ENCODE measurements around the gene RAET1L.
"Not testable (repeated sequence)": the region's sequence is repeated elsewhere in the genome, so short reads cannot be mapped to it uniquely, and the experiment has no call there.

The RAET1L gene

DNA sequence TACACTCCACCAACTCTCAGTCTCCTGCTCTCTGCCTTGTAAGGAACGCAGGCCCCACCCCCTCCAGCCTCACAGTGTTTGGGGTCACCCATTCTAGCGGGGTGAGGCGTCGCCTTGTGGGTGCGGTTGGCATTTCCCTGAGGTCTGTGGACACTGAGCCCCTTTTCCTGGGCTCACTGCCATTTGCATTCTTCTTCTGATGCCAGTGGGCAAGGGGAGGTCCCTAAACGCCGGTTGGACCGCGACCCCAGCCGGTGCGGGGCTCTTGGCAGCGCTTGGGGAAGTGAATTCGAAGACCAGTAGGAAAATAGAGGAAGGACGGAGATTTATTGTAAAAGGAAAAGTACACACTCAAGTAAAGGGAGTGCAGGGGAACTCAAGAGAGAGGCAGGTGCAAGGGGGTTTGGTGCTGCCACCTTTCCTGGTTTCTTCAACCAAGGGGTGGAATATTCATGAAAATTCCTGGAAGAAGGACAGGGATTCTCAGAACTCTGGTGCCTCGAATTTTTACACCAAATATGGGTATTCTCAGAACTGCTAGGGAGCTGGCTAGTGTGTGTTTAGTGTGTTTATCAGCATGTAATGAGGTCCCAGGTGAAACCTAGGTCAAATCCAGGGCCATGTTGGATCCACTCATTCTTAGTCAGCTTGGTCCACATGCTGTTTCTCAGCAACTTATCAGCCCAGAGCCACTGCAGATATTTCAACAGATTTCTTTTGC, 9.9 kb downstream of the RAET1L start:
- DNase-seq = not testable (repeated sequence)

DNA sequence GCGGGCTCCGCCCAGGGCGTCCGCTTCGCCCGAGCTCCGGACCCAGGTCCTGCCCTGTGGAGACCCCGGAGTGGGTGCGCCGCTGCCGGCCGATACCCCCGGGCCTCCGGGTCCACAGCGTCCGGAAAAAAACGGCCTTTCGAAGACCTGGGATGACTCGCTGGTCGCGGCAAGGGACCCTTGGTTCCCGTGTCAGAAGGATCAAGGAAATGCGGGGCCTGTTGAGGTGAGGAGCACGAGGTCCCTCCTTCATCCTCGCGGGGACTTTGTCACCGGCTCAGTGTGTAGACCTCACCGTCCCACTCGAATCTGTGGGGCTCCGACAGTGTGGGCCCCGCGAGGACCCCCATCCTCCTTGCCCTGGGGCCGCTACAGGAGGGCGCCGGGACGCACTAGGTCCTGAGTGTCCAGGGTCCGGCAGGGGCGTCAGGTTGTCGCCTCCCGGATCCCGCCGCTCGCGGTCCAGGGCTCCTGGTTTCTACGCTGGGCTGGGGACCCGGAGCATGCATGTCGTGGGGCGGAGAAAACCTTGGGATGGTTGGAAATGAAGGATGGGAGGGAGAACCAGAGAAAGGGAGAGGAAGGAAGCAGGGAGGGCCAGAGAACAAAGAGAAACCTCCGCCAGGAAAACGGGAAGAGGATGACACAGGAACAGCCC, 10.6 kb downstream of the RAET1L start:
- not testable (repeated sequence) for DNase-seq

DNA sequence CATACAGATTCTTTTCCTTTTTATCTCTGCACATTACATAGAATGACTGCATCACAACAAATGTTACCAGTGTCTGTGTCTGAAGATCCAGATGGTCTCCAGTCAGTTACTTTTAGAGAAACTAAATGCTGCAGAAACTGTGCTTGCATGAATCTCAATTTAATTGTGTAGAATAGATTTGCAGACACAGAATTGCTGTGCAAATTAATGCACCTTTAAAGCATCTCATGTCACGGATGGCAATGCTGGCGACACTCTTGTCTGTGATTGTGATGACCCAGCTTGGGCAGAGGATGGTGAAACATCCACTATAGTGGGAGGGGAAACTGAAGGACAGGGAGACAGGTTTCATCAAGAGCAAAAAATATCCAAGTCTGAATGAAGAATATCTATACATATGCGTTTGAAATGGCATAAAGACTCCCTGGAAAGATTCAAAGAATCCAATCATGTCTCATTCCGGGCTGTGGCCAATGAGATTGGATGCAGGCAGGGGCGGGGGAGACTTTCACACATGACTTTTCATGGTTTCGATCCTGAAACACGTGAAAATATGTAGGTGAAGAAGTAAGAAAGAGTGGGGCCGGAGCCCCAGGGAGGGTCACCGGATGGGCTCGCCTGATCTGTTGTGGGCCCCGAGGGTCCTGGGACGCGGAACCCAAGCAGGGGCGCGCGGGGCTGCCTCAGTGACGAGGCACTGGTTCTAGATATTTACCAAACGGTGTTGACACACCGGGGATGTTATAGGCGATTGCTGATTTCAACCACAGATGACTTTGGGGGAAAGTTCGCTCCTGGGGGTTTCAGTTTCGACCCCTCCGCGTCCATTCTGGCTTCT, 11.3 kb downstream of the RAET1L start:
- not testable (repeated sequence) for DNase-seq

DNA sequence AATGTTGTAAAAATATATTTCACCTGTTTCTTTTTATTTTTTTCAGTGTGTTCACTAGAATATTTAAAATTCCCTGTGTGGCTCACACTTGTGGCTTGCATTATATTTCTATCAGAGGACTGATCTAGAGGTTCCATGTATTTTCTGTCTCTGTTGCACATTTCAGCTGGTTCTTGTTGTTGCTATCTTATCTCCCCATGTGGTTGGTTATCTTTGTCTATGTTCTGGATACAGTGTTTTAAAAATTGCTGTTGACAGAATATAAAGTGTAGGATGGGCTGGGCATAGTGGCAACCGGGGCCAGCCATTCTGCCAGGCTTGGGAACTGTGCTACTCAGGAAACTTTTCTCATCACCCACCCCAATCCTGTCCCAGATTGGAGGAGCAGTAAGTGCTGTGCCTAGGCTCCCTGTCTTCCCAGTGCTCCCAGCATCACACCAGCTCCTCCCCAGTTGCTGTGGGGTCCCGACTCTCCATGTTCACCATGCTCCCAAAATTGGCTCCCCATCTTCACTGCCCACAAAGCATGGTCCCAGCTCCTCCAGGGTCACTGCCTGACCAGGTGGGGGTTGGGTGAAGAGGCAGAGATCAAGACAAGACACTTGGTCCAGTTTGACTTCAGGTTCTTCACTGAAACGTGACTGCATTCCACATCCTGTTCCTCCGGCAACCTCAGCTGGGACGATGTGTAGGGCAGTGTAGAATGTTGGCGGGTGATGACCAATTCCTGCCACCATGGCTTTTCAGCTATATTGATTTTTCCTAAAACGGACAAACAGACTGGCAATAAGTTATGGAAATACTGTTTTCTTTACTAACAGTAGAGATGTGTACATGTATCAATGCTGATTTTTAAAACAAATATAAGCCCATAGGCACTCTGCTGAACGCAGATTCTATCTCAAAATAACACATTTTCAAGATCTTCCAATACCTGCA, 12.2 kb downstream of the RAET1L start:
- DNase-seq = not testable (repeated sequence)

DNA sequence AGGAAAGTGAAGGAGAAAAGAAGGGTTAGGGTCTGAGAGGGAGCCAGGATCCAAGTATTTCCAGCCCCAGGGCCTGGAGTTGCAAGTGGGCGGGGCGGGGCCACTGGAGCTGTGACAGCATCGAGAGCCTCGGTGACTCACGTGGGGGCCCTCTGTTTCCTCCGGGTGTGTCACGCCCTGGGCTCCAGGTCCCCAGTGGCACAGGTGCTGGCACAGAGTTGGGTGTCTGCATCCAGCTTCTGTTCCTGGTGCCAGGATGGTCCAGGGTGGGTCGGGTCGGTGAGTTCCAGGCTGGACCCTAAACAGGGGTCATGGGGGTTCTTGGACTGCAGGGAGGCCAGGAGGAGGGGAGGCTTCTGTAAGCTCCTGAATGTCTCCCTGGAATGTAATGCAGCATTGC, 16.7 kb downstream of the RAET1L start:
- DNase-seq = no peak

DNA sequence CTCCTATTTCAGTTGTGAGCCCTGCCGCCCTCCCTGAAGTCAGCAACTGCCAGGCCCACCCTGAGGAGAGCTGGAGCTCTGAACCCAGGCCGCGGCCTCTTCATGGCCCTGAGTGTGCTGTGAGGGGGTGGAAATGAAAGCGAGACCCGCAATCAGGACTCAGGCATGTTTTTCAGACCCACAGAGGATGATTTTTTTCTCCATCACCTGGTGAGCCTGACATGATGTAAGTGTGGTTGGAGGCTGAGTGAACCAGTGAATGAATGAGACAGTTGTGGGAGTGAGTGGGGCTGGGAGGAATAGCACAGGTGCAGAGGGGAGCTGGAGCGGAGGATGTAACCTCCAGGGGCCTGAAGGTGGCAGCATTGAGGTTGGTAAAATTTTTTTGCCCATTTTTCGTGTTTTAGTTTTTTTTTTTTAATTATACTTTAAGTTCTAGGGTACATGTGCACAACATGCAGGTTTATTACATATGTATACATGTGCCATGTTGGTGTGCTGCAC, 18.3 kb downstream of the RAET1L start:
- no peak for DNase-seq

DNA sequence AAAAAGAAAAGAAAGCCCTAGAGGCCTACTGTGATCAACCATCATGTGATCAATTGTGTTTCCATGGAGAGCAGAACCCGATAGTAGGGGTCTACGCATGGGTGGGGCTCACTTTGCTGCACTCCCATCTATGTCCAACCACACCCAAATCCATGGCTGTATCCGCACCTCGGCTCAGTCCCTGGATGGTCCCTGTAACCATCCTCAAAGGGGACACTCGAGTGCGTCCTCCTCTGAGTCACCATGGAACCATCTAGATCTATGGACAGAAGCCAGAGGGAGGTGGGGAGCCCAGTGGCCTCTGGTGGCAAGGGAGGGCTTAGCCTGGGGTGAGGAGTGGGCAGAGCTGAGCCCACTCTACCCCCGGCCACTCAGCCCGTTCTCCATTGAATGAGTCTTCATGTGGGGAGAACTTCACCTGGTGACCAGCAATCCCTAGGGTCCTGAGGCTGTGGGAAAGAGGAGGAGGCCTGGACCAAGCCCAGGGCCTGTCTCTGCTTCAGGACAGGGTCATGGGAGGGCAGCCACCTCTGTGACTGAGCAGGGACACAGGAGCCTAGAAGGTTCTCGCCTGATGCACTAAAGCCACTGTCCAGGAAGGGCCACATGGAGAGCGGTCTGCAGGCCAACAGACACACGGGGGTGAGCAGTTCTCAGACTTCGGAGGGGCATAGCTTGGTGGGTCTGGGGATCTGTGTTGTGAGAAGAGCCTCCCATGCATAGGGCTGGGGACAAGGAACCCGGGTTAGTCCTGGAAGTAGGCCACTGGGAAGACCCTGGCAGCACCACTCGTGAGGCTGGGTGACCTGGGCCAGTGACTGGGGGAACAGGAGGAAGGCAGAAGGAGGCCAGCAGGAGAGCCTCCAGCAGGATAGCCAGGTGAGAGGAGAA, 19.3 kb downstream of the RAET1L start:
- DNase-seq = no peak

DNA sequence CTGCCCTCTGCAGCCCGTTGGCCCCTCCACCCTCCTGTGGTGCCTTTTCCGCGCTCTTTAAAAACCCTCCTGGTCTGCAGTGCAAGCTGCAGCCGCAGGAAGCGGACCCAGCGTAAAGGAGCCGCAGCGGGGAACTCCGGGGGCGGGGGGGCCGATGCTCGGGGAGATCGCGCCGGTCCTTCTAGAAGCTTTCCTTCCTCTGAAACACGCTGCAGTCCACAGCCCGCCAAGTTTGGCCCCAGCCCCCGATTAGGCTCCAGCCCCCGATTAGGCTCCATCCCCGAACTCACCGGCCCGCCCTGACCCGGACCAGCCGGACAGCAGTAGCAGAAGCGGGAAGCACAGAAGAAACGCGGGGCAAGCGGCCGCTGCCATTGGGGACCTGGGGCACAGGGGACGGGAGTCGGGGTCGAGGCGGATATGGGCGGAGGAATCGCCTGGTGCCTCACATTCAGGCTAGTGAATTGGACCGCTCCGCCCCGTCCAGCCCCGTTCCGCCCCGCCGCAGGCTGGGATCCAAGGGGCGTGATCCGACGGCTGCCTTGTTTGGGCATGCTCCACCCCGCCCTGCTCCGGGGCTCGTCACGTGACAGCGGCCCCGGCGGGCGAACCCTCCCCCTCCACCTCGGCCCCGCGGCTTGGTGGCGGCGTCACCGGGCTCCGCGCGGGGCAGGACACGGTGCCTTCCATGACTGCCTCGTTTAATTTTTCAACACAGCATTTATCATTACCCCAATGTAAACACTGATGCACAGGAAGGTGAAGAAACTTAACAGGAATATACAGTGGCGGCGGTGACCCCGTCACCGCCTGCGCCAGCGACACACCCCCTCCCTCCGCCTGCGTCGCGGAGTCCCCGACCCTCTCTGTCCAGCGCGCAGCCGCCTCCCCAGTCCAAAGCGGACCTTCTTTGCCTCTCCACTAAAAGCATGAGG, 20.3 kb downstream of the RAET1L start:
- DNase-seq = peak; percentile 84 to 90

DNA sequence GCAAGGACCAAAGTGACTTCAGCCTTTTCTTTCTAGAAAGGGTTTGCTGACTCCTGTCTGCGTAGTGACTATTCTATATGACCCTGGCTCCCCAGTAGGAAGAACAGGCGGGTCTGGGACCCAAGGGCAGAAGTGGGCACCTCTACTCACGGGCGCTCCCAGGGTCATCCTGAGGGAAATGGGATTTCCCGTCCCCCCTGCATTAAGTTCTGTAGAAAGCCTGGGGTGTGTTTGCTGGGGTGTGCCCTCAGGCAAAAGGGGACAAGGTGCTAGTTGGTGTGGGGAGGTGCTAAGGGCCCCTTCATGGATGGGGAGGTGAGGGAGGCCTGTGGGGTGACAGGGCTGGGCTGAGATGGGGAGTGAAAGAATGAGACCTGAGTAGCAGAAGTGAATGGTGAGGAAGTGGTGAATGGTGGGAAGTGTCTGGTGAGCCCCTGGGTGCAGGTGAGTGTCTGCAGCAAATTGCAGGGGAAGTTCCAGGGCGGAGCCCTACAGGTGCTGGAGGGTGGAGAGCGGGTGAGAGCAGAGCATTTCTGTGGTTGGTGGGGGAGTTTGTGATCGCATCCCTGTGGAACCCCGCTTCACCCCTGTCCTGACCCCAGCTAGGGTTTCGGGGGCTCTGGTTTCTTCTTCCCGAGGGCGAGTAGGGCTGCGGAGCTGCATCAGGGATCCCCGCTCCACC, 21.1 kb downstream of the RAET1L start:
- peak in 1 of 2 experiments; percentile 23 for DNase-seq

DNA sequence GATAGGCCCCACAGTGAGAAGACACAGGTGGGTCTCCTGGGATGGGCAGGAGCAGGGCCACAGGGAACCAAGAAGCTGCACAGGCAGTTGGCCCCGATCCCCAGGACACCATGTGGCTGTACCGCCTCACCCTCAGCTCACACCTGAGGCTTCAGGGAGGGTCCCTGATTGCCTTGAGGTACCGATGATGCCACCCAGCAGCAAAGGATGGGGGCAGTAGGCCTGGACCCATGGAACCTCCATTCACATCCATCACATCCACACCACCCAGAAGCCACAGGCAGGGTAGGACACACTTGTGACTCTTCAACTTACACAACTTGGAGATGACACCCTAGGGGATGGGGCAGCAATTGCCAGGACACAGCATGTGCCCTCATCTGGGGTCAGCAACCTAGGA, 21.7 kb downstream of the RAET1L start:
- DNase-seq = not testable (repeated sequence)

DNA sequence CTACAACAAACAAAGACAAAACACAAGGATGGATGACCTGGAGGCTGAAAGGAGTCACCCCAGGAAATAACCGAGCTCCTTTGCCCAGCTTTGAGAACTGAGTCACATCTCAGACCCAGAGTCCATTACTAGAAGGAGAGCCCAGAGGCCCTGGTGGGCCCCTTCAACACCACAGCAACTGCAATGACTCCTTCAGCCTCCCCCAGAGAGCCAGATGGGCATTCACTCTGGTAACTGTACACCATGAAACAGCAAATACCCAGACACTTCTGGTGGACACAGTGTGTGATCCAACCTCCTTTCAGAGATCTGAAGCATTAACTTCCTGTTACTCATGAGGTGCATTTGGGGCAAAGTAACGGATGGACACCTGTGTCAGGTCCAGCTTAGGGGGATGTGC, 22.6 kb downstream of the RAET1L start:
- DNase-seq = no peak

DNA sequence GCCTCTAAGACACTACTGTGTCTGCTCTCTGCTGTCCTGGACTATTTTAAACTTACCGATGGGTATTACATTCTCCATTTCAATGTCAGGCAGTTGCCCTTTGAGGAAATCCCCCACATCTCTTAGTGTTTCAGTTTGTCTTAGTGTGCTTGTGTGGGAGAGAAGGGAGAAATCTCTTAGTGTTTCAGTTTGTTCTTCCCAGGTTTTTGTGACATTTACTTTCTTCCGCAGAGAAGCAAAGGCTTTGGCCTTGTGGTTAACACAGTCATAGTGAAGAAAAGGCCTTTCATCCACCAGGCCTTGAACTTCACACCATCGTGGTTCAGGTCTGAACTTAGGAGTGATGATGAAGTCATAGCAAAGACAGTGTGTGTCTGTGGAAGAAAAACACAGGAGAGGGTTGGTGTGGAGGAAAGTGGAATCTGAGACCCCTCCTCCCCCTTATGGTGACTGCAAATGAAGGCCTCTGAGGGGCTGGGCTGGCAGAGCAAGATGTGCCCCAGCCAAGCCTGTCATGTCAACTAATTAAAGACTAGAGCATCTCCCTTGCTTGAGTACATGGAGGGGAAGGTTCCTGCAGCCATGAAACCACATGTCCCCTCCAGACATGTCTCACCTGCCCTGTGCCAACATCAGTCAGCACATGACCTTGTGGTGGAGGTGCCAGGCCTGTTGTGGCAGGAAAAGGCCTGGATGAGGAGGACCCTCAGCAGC, 23.9 kb downstream of the RAET1L start:
- no peak for DNase-seq

DNA sequence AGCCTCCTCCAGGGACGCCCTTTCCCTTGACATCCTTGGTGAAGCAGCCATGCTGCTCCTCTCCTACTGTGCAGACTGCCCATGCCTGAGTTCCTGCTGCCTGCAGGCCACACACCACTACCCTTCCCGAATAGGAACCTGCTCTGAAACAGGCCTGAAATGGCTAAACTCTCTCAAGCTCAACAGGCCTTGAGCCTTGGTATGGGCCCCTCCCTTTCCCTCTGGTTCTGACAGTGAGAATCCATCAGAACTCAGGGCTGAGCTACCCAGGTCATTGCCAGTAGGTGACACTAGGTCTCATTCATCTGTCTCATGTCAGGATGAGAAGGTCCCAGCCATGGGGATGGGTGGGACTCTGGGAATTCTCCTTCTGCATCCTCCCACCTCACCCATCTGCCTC, 25.7 kb downstream of the RAET1L start:
- DNase-seq = no peak

DNA sequence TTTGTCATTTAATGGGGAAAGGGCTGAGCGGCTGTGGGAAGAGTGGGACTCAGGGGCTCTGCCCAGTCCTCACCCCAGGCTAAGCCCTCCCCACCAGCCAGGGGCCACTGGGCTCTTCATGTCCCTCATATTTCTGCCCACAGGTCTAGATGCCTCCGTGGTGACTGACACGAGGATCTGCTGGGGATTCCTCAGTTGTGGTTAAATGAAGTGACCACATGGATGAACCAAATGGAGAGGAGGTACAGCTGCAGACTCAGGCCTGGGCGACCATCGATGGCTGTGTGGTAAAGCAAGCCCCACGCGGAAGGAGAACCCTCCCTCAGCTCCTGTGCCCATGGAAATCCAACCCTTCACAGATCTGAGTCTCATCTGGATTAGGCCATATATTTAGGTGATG, 29.4 kb downstream of the RAET1L start:
- DNase-seq = no peak

DNA sequence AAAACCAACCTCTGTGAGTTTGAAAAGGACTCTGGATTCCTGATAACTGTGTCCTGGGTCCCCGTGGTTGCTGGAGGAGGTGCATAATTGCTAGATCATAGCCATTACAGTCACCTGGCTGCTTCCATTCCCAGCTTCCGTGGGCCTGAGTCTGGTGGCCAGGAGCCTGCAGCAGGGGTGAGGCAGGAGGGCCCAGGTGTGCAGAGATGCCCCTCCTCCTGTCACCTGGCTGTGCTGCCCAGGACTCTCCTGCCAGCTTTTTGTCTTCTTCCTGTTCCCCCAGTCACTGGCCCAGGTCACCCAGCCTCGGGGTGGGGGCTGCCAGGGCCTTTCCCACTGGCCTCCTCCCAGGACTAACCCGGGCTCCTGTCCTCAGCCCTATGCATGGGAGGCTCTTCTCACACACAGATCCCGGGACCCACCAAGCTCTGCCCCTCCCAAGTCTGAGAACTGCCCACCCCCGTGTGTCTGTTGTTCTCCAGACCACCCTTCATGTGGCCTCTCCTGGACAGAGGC, 30.0 kb downstream of the RAET1L start:
- DNase-seq = no peak

DNA sequence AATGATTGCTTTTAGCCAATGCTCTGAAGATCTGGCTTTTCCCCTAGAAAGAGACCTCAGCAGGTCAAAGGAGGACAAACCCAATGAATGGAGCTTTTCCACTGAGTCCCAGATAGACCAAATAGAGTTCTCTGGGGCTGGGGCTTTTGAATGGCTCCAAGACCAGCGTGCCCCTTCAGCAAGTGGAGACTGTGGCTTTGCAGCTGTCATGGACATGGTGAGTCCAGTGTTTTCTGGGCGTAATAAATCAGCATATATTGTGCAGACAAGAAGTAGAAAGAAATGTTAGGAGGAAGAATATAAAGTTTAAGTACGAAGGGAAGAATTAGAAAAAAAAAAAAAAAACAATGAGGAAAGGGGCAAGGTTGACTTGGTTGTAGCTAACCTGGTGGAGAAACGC, 33.5 kb downstream of the RAET1L start:
- no peak for DNase-seq

DNA sequence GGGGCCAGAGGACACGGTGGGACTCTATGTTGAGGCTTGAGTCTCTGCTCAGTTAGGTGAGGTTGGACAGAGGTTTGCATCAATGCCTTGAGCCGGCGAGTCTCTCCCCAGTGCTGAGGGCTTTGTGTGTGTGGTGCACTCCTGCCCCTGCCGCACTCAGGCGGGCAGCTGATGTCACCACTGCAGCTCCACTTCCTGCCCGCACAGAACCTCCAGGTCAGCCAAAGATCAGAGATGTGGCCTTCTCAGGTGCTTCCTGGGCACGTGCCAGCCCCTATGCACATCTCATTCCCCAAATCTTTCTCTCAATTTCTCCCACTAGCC, 33.9 kb downstream of the RAET1L start:
- not testable (repeated sequence) for DNase-seq

DNA sequence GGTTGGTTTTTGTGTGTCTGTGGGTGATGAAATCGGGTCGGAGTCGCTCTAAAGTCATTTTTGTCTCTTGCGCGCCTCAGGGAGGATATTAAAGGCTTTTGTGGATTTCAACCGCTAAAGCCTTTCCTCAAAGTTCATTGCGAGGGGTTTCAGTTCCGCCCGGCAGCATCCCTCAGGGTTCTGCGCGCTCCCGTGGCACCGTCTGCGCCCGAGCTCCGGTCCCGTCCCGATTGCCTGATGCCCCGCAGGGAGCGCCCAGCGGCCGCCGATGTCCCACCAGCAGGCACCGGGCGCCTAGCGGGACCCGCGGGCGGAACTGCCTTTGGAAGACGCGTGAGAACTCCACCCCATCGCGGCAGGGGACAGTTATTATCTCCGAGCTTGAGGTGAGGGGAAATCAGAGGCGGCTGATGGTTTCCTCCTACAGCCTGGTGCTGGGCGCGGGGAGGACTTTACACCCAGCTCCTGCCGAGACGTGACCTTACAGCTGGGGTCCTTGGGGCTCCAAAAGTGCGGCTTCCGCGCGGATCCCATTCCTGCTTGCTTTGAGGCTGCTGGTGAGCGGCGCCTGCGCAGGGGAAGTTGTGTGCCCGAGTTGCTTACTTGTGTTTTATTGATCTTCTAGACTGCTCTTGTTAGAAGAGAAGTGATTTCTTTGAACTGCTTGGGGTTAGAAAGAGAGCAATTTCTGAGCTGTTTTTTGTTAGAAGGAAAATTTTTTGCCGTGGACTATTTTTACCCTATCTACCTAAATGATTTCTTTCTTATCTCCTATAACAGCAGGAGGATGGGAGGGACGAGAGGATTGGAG, 34.5 kb downstream of the RAET1L start:
- peak in 1 of 2 experiments; percentile 23 for DNase-seq

All from NCI-H2081 (cell line).